GM23338 (cell line): ENCODE measurements around the gene PDIA2. TPM values are rescaled to one million over a fixed set of nuclear protein-coding genes. Genes with fewer than 3 reads are reported as not detected.

Experiments
- ATAC-seq: fragments of 200-7000 bp; cut with Tn5 transposase; 3 replicates; pipeline ENCODE4 v1.9.1; 2020
- DNase-seq: peaks from one replicate; pipeline ENCODE4 v3.0.0-alpha.2; 2015; ENCODE audit warnings: low spot score
- H2AFZ ChIP-seq: fragments of 200-600 bp; sonication (generic); 2 replicates; pipeline ENCODE4 v1.8.0; 2016; ENCODE audit warnings: antibody characterized with exemption, mild to moderate bottlenecking, moderate library complexity
- H3F3A ChIP-seq: fragments of 200-600 bp; sonication (generic); replicated peaks from 2 replicates; pipeline ENCODE4 v1.8.0; 2017; ENCODE audit warnings: antibody characterized with exemption, mixed run types, low read depth
- H3K27ac ChIP-seq: fragments of 200-600 bp; sonication (generic); 2 replicates; pipeline ENCODE4 v1.6.1; 2016; ENCODE audit warnings: low read depth
- H3K27me3 ChIP-seq: fragments of 200-600 bp; sonication (generic); 2 replicates; pipeline ENCODE4 v1.8.0; 2016; ENCODE audit warnings: mild to moderate bottlenecking, mixed run types, moderate library complexity; ENCODE audit not compliant: insufficient read depth
- H3K36me3 ChIP-seq: fragments of 200-600 bp; sonication (generic); 2 replicates; pipeline ENCODE4 v1.8.0; 2016; ENCODE audit warnings: mild to moderate bottlenecking; ENCODE audit not compliant: insufficient read depth
- H3K4me1 ChIP-seq: fragments of 200-600 bp; sonication (generic); 2 replicates; pipeline ENCODE4 v1.8.0; 2016; ENCODE audit warnings: mild to moderate bottlenecking, moderate library complexity; ENCODE audit not compliant: insufficient read depth
- H3K4me2 ChIP-seq: fragments of 200-600 bp; sonication (generic); 2 replicates; pipeline ENCODE4 v1.7.1; 2017; ENCODE audit warnings: mixed run types
- H3K4me3 ChIP-seq: fragments of 200-600 bp; sonication (generic); 2 replicates; pipeline ENCODE4 v1.6.1; 2016; ENCODE audit warnings: mixed run types
- H3K79me2 ChIP-seq: fragments of 200-600 bp; sonication (generic); replicated peaks from 2 replicates; pipeline ENCODE4 v1.8.0; 2017; ENCODE audit warnings: mild to moderate bottlenecking; ENCODE audit not compliant: insufficient read depth
- H3K9me2 ChIP-seq: fragments of 200-600 bp; sonication (generic); 2 replicates; pipeline ENCODE4 v1.8.0; 2017; ENCODE audit not compliant: insufficient read depth
- H4K20me1 ChIP-seq: fragments of 200-600 bp; sonication (generic); replicated peaks from 2 replicates; pipeline ENCODE4 v1.8.0; 2017; ENCODE audit warnings: mild to moderate bottlenecking; ENCODE audit not compliant: insufficient read depth
- H3K27ac Mint-ChIP-seq: 2 replicates; pipeline ENCODE4 v1.8.0; 2020; ENCODE audit warnings: inconsistent platforms, mild to moderate bottlenecking, moderate library complexity, mixed read lengths
- H3K27me3 Mint-ChIP-seq: 3 replicates; pipeline ENCODE4 v1.8.0; 2022; ENCODE audit warnings: low read depth, mild to moderate bottlenecking, moderate library complexity, mixed read lengths, inconsistent platforms; ENCODE audit not compliant: insufficient read depth, poor library complexity
- H3K36me3 Mint-ChIP-seq: 3 replicates; pipeline ENCODE4 v1.8.0; 2021; ENCODE audit warnings: low read depth, mild to moderate bottlenecking, inconsistent platforms, moderate library complexity, mixed read lengths
- H3K4me1 Mint-ChIP-seq: 3 replicates; pipeline ENCODE4 v1.8.0; 2020; ENCODE audit warnings: mild to moderate bottlenecking, inconsistent platforms, mixed read lengths
- H3K4me3 Mint-ChIP-seq: 3 replicates; pipeline ENCODE4 v1.8.0; 2021; ENCODE audit warnings: moderate library complexity, mild to moderate bottlenecking, inconsistent platforms, mixed read lengths
- H3K9me3 Mint-ChIP-seq: 3 replicates; pipeline ENCODE4 v1.8.0; 2020; ENCODE audit warnings: moderate library complexity, mild to moderate bottlenecking, inconsistent platforms, mixed read lengths
- CREB1 ChIP-seq: fragments of 250-450 bp; sonication (Bioruptor Pico); IDR thresholded peaks from 2 replicates; pipeline ENCODE4 v1.5.0; 2020; ENCODE audit warnings: low read depth, mild to moderate bottlenecking, moderate library complexity
- CTCF ChIP-seq, 2 experiments: fragments of 200-600 bp in 1 of 2; sonication (generic) in 1 of 2; conservative IDR thresholded peaks; 2 replicates each; pipeline versions ENCODE4 v1.5.1 to v1.6.1; 2016 to 2017; ENCODE audit warnings: antibody characterized with exemption in 2 of 2, low read depth in 2 of 2, mild to moderate bottlenecking in 2 of 2, moderate library complexity in 1 of 2
- ETS1 ChIP-seq: IDR thresholded peaks from 2 replicates; pipeline ENCODE4 v1.6.1; 2016; ENCODE audit warnings: antibody characterized with exemption
- EZH2 ChIP-seq: fragments of 200-600 bp; sonication (generic); IDR thresholded peaks from one replicate; pipeline ENCODE4 v1.8.0; 2017; ENCODE audit warnings: antibody characterized with exemption, mild to moderate bottlenecking, low read depth; ENCODE audit not compliant: unreplicated experiment
- EZH2phosphoT487 ChIP-seq: fragments of 200-600 bp; sonication (generic); IDR thresholded peaks from one replicate; pipeline ENCODE4 v1.8.1; 2018; ENCODE audit warnings: antibody characterized with exemption; ENCODE audit not compliant: unreplicated experiment
- JUNB ChIP-seq: IDR thresholded peaks from one replicate; pipeline ENCODE4 v1.6.1; 2016; ENCODE audit warnings: antibody characterized with exemption; ENCODE audit not compliant: unreplicated experiment
- NANOG ChIP-seq: IDR thresholded peaks from 2 replicates; pipeline ENCODE4 v1.6.1; 2016; ENCODE audit warnings: antibody characterized with exemption, borderline replicate concordance
- REST ChIP-seq: IDR thresholded peaks from one replicate; pipeline ENCODE4 v1.6.1; 2018; ENCODE audit warnings: antibody characterized with exemption; ENCODE audit not compliant: unreplicated experiment
- STAT1 ChIP-seq: IDR thresholded peaks from one replicate; pipeline ENCODE4 v1.6.1; 2016; ENCODE audit warnings: antibody characterized with exemption; ENCODE audit not compliant: unreplicated experiment
- polyA plus RNA-seq: library from polyadenylated mRNA; unstranded; fragments of >200 nt; fragmentation: Nextera tagmentation; extraction: Ambion mirVana; gene quantifications from 2 replicates; pipeline ENCODE4 v1.2.1, GENCODE V29; 2016
- total RNA-seq: library from RNA; depleted of rRNA; stranded (reverse); fragments of >200 nt; shearing (Covaris generic); gene quantifications from 2 replicates; pipeline ENCODE4 v1.2.3, GENCODE V29; 2014

Gene PDIA2
- total and polyA plus RNA-seq, 2 experiments from 2014 or later, result 0.39 to 0.87 TPM

- TF ChIP-seq CTCF (conservative IDR thresholded peaks at IDR 0.05; ENCODE audit: low read depth in 2 of 2) (no peak), JUNB (no peak), CREB1 (CRISPR knock-in tag) (no peak), ETS1 (no peak), EZH2 (no peak), REST (no peak), STAT1 (no peak), NANOG (no peak)
Measured at GRCh38 chr16:286491-287297, 3.7 kb downstream of the PDIA2 start (continued).

GRCh38 chr16:287298-287811 is 4.4 kb downstream of the PDIA2 start:
- Histone ChIP-seq H3K4me1 (no peaks in the 10 kb centered on the region), H3K27me3 (no peaks in the 10 kb centered on the region), H3K36me3 (no peaks in the 10 kb centered on the region), H2AFZ (no peak overlapping the region), H3K79me2 (no peaks in the 10 kb centered on the region), H3F3A (no peaks in the 10 kb centered on the region), H3K27ac (no peak overlapping the region), H3K4me3 (no peak overlapping the region), H4K20me1 (no peaks in the 10 kb centered on the region), H3K4me2 (no peak overlapping the region), H3K9me2 (no peaks in the 10 kb centered on the region)
- Mint-ChIP-seq H3K4me1 (no peaks in the 10 kb centered on the region), H3K27ac (no peak overlapping the region), H3K36me3 (peaks cover 11% of the 10 kb centered on the region), H3K27me3 (no peaks in the 10 kb centered on the region), H3K4me3 (no peak overlapping the region), H3K9me3 (no peaks in the 10 kb centered on the region; the same call in 2 of the 3 replicates)
- DNase-seq (no peak), ATAC-seq (no peak)
- TF ChIP-seq CTCF (conservative IDR thresholded peaks at IDR 0.05; ENCODE audit: low read depth in 2 of 2) (0 out of 4 replicates have a peak, but pooled peaks of 1 of the 2 experiments have one; percentile 8), EZH2phosphoT487 (no peak)
